GM18907 (cell line): ENCODE results near the gene TPGS2.
"Not testable (repeated sequence)": the region's sequence is repeated elsewhere in the genome, so short reads cannot be mapped to it uniquely, and the experiment has no call there.

Experiments
- ATAC-seq: cut with Tn5 transposase; IDR thresholded peaks from one replicate; pipeline ENCODE4 v1.9.1; 2021; ENCODE audit warnings: mild to moderate bottlenecking, moderate library complexity; ENCODE audit not compliant: unreplicated experiment

TPGS2 gene

DNA sequence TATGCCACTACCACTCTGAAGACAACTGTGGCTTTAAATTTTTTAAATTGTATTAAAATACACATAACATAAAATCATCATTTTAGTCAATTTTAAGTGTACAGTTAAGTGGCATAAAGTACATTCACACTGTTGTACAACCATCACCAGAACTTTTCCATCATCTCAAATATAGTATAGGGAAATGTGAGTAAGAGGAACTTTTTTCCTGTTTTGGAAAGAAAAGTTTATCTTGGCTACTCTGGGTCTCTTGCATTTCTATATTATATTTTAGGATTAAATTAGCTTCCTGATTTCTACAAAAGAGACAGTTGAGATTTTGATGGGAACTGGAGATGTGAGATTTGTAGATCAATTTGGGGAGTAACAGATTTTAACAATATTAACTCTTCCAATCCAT is 3.3 kb downstream of the TPGS2 start:
- ATAC-seq = no peak

DNA sequence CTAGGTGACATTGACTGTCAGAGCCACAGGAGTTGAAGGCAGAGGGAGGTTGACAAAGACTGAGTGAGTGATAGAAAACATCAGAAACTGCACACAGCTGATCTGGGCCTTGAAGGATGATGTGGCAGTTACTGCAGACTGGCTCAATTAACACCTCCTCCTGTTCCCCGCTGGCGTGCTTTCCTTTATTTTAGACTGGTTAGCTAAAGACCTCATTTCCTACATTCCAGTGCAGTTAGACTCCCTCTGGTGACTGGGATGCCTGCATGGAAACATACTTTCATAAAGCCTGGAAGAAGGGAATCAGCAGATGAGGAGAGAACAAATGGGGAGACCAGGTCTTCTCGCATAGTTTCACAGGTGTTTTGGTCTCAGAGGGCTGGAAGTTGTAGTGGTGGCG is 7.1 kb downstream of the TPGS2 start:
- ATAC-seq = no peak

DNA sequence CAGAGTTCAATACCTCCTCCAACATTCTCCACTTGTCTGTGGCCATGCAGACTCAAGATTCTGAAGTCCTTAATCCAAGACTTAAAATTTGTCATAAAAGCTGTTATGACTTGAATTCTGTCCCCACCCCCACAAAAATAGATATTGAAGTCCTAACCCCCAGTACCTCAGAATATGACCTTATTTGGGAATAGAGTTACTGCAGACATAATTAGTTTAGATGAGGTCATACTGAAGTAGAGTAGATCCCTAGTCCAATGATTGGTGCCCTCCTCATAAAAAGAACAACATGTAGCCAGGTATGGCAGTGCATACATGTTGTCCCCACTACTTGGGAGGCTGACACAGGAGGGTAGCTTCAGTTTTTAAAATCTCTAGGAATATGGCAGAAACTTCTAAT is 9.2 kb downstream of the TPGS2 start:
- ATAC-seq = no peak

DNA sequence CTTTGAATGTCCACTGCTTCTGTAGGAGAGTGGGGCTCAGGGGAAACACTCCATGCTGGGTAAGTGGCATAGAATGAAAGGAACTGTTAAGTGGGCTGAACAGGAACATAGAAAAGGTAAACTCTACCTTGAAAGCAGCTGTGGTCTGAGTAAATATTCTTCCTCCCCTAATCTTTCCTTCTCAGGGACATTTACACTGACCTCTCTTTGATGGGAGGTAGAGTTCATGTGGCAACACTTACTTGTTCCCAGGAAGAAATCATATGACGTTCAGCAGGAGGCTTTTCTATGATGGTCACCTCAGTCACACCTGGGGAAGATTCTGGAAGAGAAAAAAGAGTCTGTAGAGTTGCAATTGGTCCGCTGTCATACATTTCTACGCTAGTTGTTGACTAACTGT is 10.2 kb downstream of the TPGS2 start:
- ATAC-seq = no peak

DNA sequence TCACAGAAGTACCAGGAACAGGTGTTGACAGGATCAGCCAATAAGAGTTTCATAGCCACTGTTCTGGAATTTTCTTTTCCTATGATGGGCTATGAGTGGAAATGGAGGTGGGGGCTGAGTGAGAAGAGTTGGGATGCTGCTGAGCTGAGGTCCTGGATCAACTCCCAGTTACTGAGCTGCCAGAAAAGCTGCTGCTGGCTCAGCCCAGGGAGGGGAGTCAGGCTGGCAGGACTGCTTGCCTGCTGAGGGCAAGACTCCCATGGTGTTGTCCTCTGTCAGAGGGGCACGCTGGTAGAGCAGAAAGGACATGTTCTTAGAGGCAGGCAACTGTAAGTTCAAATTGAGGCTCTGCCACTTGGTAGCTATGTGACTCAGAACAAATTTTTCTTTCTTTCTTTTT is 11.8 kb downstream of the TPGS2 start:
- no peak for ATAC-seq

DNA sequence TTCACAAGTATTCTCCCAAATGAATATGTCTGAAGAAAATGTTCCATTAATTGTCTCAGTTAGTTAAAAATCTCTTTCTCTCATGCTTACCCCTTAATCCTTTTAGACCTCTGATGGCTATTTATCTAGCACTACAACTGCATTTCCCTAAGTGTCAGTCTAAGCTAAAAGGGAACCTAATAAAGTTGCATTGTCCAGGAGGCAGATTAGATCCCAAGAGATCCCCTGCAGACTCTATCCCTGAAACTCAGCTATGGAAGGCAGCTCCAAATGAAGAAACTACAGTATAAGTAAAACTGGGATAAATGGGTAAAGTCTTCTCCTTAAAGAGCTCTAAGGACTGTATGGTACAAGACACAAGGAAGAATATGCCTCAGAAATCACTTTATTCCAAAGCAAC is 12.7 kb downstream of the TPGS2 start:
- ATAC-seq = not testable (repeated sequence)

DNA sequence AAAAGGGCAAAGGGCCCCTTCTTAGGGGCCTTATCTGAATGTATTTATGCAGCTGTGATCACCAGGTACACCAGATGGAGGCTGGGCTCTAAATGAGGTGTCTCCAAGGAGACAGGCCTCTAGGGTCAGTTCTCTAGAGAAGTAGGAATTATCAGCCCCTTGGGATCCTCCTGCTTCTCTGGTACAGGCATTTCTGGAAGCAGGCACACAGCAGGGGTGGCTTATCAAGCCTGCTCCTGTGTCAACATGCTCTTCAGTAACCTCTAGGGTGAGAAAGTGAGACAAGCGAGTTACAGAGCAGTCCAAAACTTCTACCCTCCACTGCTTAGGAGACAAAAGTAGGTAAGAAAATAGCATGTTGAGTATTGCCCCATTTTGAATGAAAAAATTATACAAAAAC is 13.8 kb downstream of the TPGS2 start:
- no peak for ATAC-seq

DNA sequence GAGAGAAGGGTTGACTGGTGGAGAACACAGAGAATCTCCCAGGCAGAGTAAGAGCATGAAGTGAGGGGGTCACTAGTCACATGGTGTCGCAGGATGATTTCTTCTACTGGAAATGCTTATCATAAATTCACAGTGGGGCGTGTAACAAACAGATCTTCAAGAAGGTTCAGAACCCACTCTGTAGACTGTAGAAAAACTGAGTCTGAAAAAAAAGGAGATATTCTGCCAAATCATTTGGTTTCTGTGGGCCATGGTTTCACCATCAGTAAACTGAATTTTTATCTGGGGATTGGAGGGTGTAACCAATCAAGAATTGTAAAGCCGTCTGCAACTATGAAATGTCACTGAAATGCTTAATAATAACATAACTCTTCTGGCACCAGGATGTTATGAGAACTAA is 15.0 kb downstream of the TPGS2 start:
- ATAC-seq = no peak

DNA sequence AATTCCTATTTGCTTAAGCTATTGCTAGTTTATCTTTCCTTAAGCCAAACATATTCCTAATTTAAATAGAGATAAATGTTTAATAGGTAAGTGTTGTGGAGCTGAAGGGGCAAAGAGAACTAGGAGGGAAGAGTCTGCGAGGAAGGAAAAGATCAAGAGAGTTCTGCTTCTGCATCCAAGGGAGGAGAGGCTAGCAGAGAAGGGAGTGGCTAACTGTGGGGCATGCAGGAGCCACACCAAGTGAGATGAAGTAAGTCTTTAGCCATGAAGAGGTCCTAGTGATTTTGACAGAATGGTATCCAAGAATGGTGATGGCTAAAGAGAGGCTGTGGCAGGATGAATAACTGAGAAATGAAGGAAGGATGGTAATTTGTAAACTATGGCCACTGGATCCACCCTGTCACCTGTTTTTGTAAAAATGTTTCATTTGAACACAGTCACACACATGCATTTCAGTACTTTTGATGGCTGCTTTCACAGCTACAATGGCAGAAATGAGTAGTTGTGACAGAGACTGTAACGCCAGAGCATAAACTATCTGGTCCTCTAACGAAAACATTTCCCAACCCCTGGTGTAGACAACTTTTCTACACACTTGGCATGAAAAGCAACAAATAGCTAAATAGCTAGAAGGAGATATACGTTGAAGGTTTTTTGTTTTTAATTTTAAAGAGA is 15.6 kb downstream of the TPGS2 start:
- ATAC-seq = no peak

DNA sequence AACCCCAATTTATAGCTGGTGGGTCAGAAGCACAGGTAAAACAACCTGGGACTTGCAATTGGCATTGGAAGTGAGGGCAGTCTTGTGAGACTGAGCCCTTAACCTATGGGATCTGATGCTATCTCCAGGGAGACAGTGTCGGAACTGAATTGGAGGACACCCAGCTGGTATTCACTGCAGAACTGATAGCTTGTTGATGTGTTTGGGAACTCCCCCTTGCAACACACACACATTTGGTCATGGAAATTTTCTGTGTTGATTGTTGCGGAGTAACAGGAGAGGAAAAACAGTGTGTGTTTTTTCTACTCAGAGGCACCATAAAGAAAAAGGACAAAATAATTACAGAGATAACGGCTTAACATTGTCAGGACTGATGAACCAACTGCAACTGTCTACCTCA is 16.1 kb downstream of the TPGS2 start:
- no peak for ATAC-seq

DNA sequence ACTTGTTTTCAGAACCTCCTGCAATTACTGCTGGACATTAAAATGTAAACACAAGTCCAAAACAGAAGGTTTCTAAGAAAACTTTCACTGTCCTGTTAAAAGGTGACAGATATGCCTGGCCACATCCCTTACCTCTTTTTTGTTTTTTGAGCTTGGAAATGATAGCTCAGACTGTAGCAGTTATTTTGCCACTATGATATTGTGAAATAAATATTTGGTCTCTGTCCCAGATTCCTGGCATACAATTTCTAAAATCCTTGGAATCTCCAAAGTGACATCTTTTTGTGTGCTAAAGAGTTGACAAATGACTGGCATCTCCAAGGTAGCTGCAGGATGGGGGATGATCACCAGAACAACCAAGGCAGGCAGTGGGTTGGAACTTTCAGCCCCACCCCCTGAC is 16.8 kb downstream of the TPGS2 start:
- no peak for ATAC-seq

DNA sequence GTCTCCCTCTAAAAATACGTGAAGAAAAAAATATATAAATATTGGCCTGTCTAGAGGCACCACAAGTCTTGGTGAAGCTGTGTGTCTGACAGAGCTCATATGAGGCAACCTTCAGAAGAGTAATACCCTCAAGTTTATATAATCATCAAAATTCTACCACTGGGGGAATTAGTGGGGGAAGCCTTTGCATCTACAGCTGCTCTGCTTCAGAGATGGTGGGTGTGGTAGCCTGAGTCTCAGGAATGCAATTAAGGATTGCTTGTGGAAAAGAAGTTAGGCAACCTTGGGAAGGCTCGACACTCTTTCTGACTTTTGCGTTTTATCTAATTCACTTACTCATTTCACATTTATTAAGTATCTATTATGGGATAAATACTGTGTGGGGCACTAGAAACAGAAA is 17.4 kb downstream of the TPGS2 start:
- no peak for ATAC-seq

DNA sequence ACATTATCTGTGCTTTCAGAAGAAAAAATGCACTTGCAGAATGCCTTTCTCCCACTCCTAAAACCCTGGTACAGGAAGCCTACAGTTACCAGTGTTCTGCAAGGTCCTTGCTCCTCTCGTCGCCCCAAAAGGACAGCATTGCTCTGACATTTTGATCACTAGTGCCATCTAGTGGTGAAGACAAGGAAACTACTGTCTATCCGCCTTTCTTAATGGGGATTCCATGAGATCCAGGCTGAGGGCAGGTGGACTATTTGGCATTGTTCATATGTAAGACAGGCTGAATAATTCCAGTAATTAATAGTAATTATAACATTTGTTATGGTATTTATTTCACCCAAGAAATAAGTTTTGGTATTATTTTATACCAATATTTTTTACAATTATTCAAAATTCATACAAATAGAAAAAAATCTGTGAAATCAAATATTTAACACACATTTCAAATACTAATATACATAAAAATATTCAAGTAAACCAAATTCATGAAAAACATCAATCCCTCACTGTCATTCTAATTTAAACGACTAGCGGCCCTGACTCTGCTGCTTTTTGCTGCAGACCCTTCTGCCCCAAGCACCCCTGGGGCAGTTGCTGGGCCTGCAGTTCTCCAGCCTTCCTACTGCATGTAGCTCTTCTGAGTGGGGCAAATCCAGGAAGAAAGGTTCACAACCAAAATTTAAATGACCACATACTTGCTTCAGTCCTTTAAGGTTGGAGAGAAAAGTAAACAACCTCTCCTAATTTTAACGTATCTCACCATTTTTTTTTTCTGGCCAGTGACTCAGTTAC is 19.0 kb downstream of the TPGS2 start:
- ATAC-seq = peak; percentile 97

DNA sequence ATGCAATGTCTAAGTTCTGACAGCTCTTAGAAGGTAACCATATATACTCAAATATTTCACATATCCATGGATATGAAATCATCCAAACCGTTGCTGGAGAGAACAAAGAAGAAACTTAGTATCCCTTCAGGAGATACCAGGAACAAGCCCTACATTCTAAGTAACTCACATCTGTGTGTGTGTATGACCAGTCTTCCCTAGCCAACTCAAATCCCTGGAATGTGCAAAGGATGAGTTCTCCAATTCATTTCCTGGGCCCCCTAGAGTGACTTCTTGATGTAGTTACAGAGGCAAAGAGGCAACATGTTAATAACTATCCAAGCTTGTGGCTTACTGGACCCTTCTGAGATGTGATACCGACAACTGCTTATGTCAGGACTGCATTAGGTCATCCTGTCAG is 20.1 kb downstream of the TPGS2 start:
- no peak for ATAC-seq

DNA sequence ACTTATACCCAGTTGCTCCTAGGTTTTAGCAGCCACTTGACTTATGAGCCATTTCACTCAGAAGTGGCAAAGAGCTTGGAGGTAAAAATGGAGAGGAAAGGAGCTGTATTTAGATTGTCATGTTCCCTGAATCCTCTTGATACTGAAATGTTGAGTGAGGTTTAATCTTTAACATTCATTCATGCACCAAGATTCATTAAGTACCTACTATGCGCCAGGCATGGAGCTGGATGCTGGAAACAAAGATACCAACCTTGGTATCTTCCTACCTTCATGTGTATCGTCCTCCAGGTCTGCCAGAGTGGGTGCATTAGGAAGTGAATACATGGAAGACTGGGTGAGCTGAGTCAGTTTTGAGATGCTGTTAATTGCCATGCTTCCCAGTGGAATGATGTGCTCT is 23.7 kb downstream of the TPGS2 start:
- ATAC-seq = no peak

DNA sequence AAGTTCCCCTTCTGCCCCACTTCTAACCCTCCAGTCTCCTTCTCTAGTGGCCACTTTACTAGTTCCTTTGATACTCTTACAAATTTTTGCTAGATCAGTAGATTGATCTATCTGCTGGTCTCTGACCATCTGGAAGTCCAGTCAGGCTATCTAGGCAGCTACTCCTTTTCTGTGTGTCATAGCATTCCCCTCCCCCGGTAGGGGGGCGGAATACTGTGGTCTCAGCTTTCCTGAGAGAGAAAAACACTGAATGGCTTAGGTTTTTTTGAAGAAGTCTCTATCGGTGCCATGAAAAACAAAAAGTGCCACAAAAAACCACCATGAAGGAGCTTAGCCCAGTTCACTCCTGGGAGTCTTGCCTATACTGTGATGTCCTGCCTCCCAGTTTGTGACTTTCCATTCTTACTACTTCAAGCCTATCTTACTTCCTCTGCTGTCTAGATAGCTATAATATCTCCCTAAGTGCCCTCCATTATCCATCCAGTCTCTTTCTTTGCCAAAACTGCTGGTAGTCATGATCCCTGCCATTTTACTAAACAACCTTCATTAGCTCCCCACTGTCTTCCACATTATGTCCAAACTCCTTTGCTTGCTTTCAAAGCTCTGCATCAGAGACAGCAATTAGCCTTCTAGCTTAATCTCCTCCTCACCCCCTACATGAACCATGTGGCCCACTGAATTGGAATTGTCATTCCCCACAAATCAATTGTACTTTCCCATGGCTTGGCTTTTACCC is 29.9 kb downstream of the TPGS2 start:
- ATAC-seq = no peak

DNA sequence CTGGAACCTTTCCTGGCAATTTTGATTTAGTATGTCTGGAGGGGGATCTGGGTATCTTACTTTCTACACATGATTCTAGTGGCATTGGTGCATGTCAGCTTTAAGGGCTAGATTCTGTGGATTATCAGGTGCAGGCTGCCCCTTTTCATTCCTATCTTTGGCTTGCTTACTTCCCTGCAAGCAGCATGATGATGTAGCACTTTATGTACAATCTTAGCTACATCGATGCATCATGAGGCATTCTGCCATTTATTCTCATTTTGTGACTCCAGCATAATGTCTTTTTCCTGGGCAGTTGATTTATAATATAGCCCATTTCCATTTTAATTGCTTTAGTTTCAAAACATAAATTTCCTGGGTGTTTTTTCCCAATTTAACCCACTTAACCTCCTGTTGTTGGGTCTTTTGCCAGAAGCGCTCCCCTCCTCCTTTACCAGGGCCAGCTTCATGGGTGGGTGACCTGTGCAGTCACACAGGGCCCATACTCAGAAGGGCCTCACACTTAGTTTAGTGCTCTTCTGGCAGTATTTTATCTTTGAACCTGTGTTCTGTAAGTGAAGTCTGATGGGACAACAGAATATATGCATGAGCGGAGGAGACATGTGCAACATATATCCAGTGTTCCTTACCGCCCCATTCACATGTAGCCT is 36.0 kb downstream of the TPGS2 start:
- ATAC-seq = no peak

DNA sequence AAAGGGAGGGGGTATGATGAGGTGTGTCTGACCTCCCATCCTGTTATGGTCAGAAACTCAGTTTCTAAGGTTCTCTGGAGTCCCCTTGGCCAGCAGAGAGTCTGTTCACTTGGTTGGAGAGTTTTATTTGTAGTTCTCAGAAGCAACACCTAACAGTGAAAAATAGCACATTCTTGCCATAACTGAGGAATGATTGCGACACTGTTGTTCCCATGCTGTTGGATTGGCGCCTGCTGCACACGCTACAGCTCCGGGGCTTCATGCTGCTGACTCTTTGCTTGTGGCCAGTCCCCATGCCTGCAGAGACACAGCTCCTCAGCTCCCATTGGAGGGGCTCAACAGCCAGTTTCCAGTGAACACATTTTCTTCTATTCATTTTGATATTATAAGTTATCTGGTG is 42.1 kb downstream of the TPGS2 start:
- ATAC-seq = no peak

DNA sequence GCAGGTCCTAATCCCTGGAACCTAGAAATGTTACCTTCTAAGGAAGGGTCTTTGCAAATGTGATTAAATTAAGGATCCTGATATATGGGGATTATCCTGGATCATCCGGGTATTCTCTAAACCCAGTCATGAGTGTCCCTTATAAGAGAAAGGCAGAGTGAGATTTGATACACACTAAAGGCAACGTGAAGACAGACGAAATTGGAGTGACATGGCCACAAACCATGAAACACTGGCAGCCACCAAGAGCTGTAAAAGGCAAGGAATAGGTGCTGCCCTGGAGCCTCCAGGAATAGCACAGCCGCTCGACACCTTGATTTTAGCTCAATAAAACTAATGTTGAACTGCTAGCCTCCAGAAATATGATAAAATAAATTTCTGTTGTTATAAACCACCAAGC is 45.0 kb downstream of the TPGS2 start:
- ATAC-seq = no peak

DNA sequence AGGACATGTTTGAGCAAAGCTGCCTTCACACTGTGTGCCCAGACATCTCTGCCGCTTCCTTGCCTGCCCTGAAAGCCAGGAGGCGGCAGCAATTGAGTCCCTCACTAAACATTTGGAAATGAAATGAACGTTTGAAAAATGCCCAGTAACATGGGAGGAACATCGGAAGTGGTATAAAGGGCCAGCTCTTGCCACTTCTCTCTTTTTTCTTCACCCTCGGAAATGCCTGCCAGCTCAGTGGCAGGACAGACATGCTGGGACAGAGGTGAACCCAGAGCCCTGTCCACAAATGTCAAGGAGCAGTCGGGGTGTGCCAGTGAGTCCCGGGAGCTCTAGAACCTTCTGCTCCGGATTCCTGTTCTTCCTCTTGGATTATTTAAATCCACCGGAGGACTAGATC is 46.1 kb downstream of the TPGS2 start:
- ATAC-seq = no peak

DNA sequence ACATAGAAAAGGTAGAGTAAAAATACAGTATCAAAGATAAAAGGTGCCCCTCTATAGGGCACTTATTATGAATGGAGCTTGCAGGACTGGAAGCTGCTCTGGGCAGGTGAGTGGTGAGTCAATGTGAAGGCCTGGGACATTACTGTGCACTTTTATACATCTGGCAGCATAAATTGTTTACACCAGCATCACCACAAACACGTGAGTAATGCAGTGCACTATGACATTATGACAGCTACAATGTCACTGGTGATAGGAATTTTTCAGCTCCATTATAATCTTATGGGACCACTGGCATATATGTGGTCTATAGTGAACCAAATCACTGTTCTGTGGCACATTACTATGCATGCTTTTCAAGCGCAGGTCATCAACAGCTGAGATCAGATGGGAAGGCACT is 48.1 kb downstream of the TPGS2 start:
- no peak for ATAC-seq

DNA sequence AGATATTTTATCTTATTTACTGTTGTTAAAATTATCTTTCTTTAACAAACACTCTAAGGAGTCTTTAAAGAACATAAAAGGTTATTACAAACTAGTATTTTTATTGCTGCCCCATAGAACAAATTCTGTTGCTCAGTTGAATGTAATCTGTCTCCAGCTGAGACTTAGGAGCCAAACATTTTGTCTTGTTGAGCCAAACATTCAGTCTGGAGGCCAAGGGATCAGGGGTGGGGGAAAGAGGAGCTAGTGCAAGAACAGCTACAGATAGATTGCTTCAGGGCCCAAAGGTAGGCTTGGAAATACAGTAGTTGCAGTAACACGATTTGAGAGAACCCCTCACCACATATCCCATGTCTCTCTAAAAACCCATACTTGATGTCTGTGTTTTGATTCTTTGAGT is 51.2 kb downstream of the TPGS2 start:
- no peak for ATAC-seq
